CD4-positive, alpha-beta T cell treated with Interleukin-4 for 1 hour (primary cell): Measurements from ENCODE around the gene PCDHGC5.

ENCODE experiments used
- DNase-seq, 2 donors: peaks; one replicate each; pipeline ENCODE4 v3.0.0-alpha.2; 2020 to 2022

The PCDHGC5 gene

DNA sequence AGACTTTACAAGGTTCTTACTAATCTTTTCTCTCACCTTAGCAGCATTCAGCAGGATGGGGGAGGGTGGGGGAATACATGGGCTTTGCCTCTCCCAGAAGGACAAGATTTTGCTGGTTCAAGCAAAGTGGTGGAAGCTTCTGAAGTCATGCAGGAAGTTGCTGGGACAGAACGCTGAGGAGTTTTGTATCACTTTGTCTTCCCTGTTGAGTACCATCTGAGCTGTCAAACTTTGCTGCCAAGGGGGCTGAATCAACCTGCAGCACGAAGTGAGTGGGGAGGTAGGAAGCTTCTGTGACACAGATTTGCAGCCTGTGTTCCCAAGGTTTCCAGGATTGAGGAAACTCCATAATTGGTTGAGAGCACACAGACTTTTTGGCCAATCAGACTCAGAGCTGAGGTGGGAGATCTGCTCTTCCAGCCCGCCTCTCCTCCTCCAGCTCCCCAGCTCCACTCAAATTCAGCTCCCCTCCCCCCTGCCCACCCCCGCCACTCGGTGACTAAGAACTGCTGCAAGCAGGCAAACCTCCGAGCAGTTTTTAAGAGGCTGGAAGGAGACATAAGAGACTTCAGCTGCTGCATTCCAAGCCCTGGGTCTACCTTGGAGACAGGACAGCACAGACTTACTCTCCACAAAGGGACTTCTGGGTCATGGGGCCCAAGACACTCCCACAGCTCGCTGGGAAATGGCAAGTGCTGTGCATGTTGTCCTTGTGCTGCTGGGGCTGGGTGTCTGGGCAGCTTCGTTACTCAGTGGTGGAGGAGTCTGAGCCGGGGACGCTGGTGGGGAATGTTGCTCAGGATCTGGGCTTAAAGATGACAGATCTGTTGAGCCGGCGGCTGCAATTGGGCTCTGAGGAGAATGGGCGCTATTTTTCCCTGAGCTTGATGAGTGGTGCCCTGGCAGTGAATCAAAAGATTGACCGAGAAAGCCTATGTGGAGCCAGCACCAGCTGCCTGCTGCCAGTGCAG is at the start of gene PCDHGC5:
Gene PCDHGC5, plus strand, starts transcription at position 491 of the 971 bp plus-strand sequence. Its CDS starts 160 bp downstream, at position 651.
- DNase-seq, result no peak

DNA sequence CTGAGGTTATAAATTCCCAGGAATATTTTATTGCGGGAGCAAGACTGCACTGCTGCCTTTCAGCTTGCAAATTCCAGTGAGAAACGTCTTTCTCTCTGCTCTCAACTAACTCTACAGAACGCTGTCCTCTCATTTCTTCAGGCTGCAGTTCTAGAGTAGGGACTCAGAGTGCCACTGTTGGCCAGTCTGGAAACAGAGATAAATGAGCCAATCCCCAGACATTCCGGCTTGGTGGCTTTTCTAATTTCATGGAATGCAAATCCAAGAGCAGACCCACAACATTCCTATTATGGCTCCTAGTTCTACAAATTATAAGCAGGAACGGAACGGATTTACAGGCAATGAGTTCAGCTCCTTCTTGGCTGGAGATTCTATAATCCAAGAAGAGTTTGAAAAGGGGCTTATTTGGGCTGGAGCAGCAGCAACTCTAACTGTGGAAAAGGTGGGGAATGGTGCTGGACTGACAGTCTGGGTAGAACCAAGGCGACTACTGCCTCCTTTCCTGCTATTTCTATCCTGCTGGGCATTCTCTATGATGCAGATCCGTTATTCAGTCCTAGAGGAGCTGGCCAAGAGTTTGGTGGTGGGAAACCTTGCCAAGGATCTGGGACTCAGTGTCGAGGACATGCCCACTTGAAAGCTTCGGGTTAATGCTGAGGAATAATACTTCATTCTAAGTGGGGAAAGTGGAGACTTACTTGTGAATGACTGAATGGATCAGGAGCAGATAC is 49.3 kb upstream of the PCDHGC5 start:
- DNase-seq, result no peak

DNA sequence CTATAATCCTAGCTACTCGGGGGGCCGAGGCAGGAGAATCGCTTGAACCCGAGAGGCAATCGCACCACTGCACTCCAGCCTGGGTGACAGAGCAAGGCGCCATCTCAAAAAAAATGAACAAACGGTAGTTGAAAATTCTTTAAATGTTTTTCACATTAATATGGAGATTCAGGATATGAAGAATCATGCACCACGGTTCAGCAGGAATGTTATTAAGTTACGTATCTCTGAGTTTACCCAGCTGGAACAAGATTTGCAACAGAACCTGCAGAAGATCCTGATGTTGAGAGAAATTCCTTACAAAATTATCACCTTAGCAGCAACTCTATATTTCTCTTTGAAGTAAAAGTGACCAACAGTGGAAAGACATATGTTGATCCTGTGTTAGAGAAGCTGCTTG is 48.5 kb upstream of the PCDHGC5 start:
- no peak for DNase-seq

DNA sequence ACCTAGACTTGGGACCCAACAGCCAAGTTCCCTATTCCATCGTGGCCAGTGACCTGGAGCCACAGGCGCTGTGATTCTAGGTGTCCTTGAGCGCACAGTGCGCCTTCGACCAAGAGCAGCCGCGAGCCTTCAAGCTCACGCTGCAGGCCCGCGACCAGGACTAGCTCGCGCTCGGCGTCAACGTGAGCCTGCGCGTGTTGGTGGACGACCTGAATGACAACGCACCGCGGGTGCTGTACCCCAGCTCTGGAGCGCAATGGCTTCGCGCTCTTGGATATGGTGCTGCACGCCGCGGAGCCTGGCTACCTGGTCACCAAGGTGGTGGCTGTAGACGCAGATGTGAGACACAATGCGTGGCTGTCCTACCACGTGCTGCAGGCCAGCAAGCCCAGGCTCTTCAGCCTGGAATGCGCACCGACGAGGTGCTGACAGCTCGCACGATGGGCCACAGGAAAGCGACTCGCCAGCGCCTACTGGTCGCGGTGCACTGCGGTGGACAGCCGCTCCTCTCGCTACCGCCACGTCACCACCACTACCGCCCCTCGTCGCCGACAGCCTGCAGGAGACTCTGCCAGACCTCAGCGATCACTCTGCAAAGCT is 47.2 kb upstream of the PCDHGC5 start:
- no peak for DNase-seq

GRCh38 chr5:141465351-141465750 is 23.5 kb upstream of the PCDHGC5 start:
- no peak for DNase-seq

- peak; percentile 22 to 34 for DNase-seq
These were observed 13.2 kb upstream of the PCDHGC5 start, which contains the start of gene PCDHGC3 for GRCh38 chr5:141475625-141476131. Gene PCDHGC3, plus strand, starts transcription at chr5:141475966. Its CDS starts 151 bp downstream, at chr5:141476117.

DNA sequence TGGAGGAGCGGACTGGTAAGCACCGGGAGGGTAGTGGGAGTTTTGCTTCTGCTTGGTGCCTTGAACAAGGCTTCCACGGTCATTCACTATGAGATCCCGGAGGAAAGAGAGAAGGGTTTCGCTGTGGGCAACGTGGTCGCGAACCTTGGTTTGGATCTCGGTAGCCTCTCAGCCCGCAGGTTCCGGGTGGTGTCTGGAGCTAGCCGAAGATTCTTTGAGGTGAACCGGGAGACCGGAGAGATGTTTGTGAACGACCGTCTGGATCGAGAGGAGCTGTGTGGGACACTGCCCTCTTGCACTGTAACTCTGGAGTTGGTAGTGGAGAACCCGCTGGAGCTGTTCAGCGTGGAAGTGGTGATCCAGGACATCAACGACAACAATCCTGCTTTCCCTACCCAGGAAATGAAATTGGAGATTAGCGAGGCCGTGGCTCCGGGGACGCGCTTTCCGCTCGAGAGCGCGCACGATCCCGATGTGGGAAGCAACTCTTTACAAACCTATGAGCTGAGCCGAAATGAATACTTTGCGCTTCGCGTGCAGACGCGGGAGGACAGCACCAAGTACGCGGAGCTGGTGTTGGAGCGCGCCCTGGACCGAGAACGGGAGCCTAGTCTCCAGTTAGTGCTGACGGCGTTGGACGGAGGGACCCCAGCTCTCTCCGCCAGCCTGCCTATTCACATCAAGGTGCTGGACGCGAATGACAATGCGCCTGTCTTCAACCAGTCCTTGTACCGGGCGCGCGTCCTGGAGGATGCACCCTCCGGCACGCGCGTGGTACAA is 12.6 kb upstream of the PCDHGC5 start:
- DNase-seq, result no peak

DNA sequence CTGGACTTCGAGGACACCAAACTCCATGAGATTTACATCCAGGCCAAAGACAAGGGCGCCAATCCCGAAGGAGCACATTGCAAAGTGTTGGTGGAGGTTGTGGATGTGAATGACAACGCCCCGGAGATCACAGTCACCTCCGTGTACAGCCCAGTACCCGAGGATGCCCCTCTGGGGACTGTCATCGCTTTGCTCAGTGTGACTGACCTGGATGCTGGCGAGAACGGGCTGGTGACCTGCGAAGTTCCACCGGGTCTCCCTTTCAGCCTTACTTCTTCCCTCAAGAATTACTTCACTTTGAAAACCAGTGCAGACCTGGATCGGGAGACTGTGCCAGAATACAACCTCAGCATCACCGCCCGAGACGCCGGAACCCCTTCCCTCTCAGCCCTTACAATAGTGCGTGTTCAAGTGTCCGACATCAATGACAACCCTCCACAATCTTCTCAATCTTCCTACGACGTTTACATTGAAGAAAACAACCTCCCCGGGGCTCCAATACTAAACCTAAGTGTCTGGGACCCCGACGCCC is 11.8 kb upstream of the PCDHGC5 start:
- DNase-seq, result no peak

DNA sequence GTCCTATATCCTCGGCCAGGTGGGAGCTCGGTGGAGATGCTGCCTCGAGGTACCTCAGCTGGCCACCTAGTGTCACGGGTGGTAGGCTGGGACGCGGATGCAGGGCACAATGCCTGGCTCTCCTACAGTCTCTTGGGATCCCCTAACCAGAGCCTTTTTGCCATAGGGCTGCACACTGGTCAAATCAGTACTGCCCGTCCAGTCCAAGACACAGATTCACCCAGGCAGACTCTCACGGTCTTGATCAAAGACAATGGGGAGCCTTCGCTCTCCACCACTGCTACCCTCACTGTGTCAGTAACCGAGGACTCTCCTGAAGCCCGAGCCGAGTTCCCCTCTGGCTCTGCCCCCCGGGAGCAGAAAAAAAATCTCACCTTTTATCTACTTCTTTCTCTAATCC is 11.1 kb upstream of the PCDHGC5 start:
- DNase-seq, result no peak

DNA sequence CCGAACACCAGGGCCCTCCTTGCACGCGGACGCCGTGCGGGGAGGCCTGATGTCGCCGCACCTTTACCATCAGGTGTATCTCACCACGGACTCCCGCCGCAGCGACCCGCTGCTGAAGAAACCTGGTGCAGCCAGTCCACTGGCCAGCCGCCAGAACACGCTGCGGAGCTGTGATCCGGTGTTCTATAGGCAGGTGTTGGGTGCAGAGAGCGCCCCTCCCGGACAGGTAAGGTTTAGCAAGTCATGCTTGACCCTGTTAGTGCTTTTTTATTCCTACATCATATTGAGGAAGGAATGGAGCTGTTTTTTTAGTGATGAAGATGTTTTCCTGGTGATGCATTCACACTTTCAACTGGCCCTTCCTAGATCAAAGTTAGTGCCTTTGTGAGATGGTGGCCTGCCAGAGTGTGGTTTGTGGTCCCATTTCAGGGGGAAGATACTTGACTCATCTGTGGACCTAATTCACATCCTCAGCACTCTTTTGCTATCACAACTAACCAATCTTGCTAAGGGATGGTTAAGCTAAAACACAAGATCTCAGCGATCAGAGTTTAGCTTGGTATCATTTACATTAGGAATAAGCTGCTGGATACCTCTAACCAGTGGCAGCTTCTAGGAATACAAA is 10.4 kb upstream of the PCDHGC5 start:
- no peak for DNase-seq

DNA sequence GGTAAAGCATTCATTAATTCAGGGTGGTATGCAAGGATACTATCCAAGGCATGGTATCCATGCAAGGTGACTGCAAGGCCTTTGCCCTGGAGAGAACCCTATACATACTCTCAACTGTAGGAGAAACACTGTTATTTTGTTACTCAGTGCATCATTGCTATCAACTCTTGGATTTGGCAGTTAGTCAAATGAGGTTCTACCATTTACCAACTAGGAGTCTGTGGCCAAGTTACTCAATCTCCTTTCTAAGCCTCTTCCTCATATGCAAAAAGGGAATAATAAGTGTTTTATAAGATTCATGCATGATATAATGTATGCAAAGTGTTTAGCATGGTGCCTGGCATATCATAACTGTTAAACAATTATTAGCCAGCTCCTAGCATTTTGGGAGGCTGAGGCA is 9.1 kb upstream of the PCDHGC5 start:
- DNase-seq, result no peak

GRCh38 chr5:141483902-141484301 is 5.0 kb upstream of the PCDHGC5 start:
- DNase-seq, result no peak

DNA sequence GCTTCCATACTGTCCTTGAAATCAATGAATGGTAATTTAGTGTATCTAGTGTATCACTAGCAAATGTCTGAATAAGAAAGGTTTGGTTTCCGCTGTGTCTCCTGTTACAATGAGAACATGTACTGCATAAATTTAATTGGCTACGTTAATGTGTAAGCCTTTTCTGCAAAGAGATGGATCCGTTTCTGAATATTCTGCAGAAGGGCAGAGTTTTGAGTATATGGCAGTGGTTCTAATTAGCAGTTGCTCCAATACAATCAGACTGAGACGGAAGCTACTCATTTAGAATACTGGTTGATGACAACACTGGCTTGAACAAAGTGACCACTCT is 4.6 kb upstream of the PCDHGC5 start:
- no peak for DNase-seq

DNA sequence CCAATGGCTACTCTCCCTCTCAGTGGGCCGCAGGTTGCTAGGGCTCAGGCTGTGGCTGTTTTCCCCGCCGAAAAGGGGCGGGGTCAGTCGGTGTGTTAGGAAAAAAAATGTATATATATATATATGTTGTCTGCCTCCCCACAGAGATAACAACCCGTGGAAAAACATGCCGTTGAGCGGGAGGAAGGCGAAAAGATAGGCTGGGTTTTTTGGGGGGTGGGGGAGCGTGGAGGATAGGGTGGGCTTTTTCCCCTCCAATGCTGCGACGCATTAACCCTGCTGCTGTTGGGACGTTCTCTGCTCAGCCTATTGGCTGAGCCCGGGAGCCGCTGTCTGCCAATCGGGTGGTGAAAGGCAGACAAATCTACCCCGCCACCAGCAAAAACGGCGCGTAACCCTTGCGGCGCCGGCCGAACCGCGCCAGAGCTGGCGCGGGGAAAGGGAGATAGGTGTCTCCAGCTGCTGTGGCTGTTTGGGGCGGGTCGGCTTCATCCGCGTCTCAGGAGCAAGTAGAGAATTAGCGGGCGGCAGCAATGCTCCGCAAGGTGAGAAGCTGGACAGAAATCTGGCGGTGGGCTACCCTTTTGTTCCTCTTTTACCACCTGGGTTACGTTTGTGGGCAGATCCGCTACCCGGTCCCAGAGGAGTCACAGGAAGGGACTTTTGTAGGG is 4.1 kb upstream of the PCDHGC5 start, which contains the start of gene PCDHGC4:
Gene PCDHGC4, plus strand, starts transcription at position 390 of the 671 bp plus-strand sequence. Its CDS starts 144 bp downstream, at position 534.
- DNase-seq, result no peak

DNA sequence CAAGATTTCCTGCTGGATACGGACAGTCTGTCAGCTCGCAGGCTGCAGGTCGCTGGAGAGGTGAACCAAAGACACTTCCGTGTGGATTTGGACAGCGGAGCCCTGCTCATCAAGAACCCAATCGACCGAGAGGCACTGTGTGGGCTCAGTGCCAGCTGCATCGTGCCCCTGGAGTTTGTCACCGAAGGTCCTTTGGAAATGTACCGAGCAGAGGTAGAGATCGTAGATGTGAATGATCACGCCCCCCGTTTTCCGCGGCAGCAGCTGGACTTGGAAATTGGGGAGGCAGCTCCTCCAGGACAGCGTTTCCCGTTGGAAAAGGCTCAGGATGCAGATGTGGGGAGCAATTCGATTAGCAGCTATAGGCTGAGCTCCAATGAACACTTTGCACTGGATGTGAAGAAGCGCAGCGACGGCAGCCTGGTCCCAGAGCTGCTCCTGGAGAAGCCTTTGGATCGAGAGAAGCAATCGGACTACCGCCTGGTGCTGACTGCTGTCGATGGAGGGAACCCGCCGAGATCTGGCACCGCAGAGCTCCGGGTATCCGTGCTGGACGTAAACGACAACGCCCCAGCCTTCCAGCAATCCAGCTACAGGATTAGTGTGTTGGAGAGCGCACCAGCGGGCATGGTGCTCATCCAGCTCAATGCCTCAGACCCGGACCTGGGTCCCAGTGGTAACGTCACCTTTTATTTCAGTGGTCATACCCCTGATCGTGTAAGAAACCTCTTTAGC is 3.4 kb upstream of the PCDHGC5 start:
- DNase-seq, result no peak

- no peak for DNase-seq
These were observed 2.8 kb upstream of the PCDHGC5 start for GRCh38 chr5:141486091-141486490.

- DNase-seq, result no peak
These were observed 1.8 kb upstream of the PCDHGC5 start for GRCh38 chr5:141487131-141487530.

DNA sequence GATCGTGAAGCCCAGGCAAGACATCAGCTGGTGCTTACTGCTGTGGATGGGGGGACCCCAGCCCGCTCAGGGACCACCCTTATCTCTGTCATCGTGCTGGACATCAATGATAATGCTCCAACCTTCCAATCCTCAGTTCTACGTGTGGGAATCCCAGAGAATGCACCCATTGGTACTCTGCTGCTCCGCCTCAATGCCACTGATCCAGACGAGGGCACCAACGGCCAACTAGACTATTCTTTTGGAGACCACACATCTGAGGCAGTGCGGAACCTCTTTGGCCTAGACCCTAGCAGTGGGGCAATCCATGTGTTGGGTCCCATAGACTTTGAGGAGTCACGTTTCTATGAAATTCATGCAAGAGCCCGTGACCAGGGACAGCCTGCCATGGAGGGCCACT is 960 bp downstream of the PCDHGC5 start:
- no peak for DNase-seq

DNA sequence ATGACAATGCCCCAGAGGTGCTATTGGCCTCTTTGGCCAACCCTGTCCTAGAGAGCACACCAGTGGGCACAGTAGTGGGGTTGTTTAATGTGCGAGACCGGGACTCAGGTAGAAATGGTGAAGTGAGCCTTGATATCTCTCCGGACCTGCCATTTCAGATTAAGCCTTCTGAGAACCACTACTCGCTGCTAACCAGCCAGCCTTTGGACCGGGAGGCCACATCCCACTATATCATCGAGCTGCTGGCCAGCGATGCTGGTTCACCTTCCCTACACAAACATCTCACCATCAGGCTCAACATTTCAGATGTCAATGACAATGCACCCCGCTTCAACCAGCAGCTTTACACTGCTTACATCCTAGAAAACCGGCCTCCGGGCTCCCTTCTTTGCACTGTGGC is 1.4 kb downstream of the PCDHGC5 start:
- no peak for DNase-seq

- DNase-seq, result no peak
These were observed 1.9 kb downstream of the PCDHGC5 start for GRCh38 chr5:141490771-141491170.
